ENCODE data around the gene CDC73. TPM values are rescaled to one million over a fixed set of nuclear protein-coding genes. Genes with fewer than 3 reads are reported as not detected.

CDC73 gene
- total and polyA plus RNA-seq, 4 donors = 10.7 to 76.5 (median 53.2) TPM

DNA sequence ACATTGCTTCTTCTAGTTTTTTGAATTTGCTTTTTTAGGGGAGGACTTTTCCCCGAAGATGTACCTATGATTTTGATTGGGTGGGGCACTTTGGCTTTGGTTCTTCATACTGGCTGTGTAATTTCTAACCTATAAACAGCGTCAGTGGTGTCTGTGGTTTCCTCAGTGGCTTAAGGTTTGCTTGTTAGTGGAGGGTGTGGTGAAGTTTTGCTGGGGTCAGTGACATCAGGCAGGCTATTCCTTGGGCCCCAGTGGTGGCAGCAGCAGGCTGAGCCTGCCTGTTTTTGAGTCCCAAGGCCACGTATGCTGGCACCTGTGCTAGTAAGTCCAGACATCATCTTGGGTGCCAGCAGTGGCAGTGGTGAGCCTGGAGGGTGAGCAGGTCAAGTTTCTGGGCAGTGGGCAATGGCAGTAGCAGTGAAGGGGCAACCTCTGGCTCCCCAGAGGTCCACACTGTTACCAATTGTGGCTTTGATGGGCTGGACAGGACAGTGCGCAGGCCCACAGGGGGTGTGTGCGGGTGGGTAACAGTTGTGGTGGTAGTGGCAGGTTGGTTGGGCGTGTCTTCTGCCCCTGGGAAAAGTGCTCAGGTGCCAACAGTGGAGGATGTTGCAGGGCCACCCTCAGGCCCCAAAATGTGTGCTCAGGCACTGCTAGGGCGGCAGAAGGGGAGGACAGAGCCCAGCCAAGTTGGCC lies 119.4 kb downstream of the CDC73 start:
- no peak for DNase-seq
- no peaks in the 10 kb centered on the region for H3K4me1 ChIP-seq (ENCODE audit: control insufficient read depth in 1 of 2, insufficient read depth in 2 of 2, low read length in 2 of 2)
- no peaks in the 10 kb centered on the region for H3K27me3 ChIP-seq (ENCODE audit: control insufficient read depth in 1 of 2, insufficient read depth in 2 of 2, low read length in 1 of 2)
- H3K27ac ChIP-seq (ENCODE audit: low read depth in 1 of 2, low read length in 2 of 2) = no peak overlapping the region
- intact Hi-C loops (cut with DNase I) = no loop called here
- no peaks in the 10 kb centered on the region for H3K9me3 ChIP-seq (ENCODE audit: control insufficient read depth, low read length)
- no peak for ATAC-seq (ENCODE audit: low FRiP score)
- WGBS, 2 donors = 95 to 97% methylated on average over 7 of the region's 7 CpGs
- no peak overlapping the region for H3K4me3 ChIP-seq (ENCODE audit: low read length in 2 of 2)
- H3K36me3 ChIP-seq (ENCODE audit: control insufficient read depth in 1 of 2, insufficient read depth in 2 of 2, low read length in 1 of 2) = no peaks in the 10 kb centered on the region

DNA sequence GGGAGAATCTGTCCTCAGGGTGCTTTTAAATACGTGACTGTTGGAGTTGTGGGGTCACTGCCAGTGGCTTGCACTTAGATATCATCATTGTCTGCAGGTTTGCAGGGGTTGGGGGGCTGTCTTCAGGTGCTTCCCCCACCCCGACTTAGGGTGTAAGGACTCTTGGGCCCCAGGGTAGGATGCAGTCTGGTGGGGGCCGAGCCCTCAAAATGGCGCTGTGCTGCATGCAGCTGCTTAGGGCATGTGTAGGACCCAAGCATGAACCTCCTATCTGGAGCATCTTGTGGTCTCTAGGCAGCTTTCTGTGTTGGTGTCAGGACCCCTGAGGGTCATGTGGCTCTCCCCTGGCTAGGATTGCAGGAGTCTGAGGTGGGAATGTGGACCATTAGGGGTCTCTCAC lies 120.2 kb downstream of the CDC73 start:
- no peaks in the 10 kb centered on the region for H3K36me3 ChIP-seq (ENCODE audit: control insufficient read depth in 1 of 2, insufficient read depth in 2 of 2, low read length in 1 of 2)
- H3K4me3 ChIP-seq (ENCODE audit: low read length in 2 of 2) = no peak overlapping the region
- ATAC-seq (ENCODE audit: low FRiP score) = no peak

DNA sequence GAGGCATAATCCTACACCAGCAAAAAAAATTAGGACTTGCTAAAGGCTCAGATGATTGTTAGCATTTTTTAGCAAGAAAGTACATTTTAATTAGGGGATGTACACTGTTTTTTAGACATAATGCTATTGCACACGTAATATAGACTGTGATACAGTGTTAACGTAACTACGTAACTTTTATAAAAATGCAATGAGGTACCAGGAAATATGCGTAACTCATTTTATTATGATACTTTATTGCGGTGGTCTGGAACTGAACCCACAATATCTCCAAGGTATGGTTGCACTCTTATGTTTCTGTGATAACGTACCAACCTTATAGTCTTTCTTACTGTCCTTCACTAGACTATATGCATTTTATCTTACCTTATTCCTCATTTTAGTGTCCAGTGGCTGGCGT lies 127.4 kb downstream of the CDC73 start:
- intact Hi-C loops (cut with DNase I) = no loop called here
- Histone ChIP-seq H3K36me3 (ENCODE audit: control insufficient read depth in 1 of 2, insufficient read depth in 2 of 2, low read length in 1 of 2) (peaks cover 0 to 10% of the 10 kb centered on the region in 2 donors), H3K27ac (ENCODE audit: low read depth in 1 of 2, low read length in 2 of 2) (no peak overlapping the region), H3K4me3 (ENCODE audit: low read length in 2 of 2) (no peak overlapping the region), H3K4me1 (ENCODE audit: control insufficient read depth in 1 of 2, insufficient read depth in 2 of 2, low read length in 2 of 2) (no peaks in the 10 kb centered on the region), H3K9me3 (ENCODE audit: control insufficient read depth, low read length) (no peaks in the 10 kb centered on the region), H3K27me3 (ENCODE audit: control insufficient read depth in 1 of 2, insufficient read depth in 2 of 2, low read length in 1 of 2) (no peaks in the 10 kb centered on the region)
- ATAC-seq (ENCODE audit: low FRiP score) = no peak
- WGBS, 2 donors = 96 to 99% methylated on average over 7 of the region's 7 CpGs
- no peak for DNase-seq

More for the DNA sequence above, 120.2 kb downstream of the CDC73 start:
- Histone ChIP-seq H3K9me3 (ENCODE audit: control insufficient read depth, low read length) (no peaks in the 10 kb centered on the region), H3K27me3 (ENCODE audit: control insufficient read depth in 1 of 2, insufficient read depth in 2 of 2, low read length in 1 of 2) (no peaks in the 10 kb centered on the region), H3K27ac (ENCODE audit: low read depth in 1 of 2, low read length in 2 of 2) (no peak overlapping the region), H3K4me1 (ENCODE audit: control insufficient read depth in 1 of 2, insufficient read depth in 2 of 2, low read length in 2 of 2) (no peaks in the 10 kb centered on the region)
- DNase-seq = no peak
- intact Hi-C loops (cut with DNase I) = no loop called here
- WGBS, 2 donors = 97 to 98% methylated on average over 4 of the region's 4 CpGs

DNA sequence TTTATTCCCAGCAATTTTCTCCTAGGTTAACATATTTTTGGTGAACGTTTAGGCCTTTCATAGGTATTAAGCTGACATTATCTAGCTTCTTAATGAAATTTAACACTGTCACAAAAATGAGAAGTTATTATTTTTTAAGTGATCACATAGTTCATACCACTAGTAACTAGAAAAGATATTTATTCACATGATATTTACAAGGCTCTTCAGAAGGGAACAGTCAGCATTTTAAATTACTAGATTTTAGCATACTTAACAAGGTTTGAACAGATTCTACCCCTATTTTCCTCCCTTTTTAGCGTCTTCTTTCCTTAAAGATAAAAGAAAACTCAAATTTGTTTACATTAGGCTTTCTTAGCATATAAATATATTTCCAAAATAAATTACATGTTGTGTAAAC lies 130.1 kb downstream of the CDC73 start:
- peaks cover 0 to 10% of the 10 kb centered on the region in 2 donors for H3K36me3 ChIP-seq (ENCODE audit: control insufficient read depth in 1 of 2, insufficient read depth in 2 of 2, low read length in 1 of 2)
- H3K9me3 ChIP-seq (ENCODE audit: control insufficient read depth, low read length) = no peaks in the 10 kb centered on the region
- DNase-seq (no peak), ATAC-seq (ENCODE audit: low FRiP score) (no peak)
- H3K4me3 ChIP-seq (ENCODE audit: low read length in 2 of 2) = no peak overlapping the region
- 79 to 82% methylated on average over 2 of the region's 2 CpGs for WGBS, 2 donors
- intact Hi-C loops (cut with DNase I) = no loop called here
- H3K4me1 ChIP-seq (ENCODE audit: control insufficient read depth in 1 of 2, insufficient read depth in 2 of 2, low read length in 2 of 2) = no peaks in the 10 kb centered on the region
- no peaks in the 10 kb centered on the region for H3K27me3 ChIP-seq (ENCODE audit: control insufficient read depth in 1 of 2, insufficient read depth in 2 of 2, low read length in 1 of 2)
- no peak overlapping the region for H3K27ac ChIP-seq (ENCODE audit: low read depth in 1 of 2, low read length in 2 of 2)

DNA sequence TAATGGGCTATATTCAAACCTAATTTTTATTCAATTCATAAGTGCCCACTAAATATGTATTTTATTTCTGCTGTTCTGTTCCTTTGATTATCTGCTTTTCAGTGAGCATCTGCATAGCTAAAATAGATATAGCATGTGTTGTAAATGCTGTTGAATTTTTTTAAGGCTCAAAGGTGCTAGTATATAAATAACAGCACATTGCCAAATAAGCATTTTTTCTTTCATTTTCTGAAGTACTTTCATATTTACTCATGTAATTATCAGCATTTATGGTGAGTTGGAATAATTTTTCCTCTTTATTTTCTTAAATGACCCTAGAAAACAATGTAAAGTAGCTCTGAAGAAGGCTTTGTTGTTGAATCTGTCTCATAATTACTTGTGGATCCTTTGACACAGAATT lies 134.2 kb downstream of the CDC73 start:
- no peak overlapping the region for H3K4me3 ChIP-seq (ENCODE audit: low read length in 2 of 2)
- no peak for ATAC-seq (ENCODE audit: low FRiP score)

DNA sequence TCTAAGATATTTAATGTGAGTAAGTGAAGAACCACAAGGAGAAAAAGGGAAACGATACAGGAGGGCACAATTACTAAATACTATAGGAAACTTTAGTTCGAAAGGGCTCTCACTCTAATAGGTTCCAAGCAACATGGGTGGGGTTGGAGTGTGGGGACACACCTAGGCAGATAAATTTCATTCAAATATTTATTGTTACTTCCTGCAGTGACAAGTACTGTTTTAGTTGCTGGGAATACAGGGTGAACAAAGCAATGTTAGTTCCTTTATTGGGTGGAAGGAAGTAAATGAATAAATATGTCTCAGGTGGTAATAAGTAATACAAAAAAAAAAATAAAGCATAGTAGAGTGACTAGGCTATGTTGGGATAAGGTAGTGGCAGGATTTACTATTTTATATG lies 137.8 kb downstream of the CDC73 start:
- ATAC-seq (ENCODE audit: low FRiP score) = no peak
- H3K9me3 ChIP-seq (ENCODE audit: control insufficient read depth, low read length) = no peaks in the 10 kb centered on the region
- peaks cover 0 to 4% of the 10 kb centered on the region in 2 donors for H3K36me3 ChIP-seq (ENCODE audit: control insufficient read depth in 1 of 2, insufficient read depth in 2 of 2, low read length in 1 of 2)
- intact Hi-C loops (cut with DNase I) = no loop called here
- no peak overlapping the region for H3K27ac ChIP-seq (ENCODE audit: low read depth in 1 of 2, low read length in 2 of 2)
- no peaks in the 10 kb centered on the region for H3K4me1 ChIP-seq (ENCODE audit: control insufficient read depth in 1 of 2, insufficient read depth in 2 of 2, low read length in 2 of 2)
- 93 to 98% methylated on average over 2 of the region's 2 CpGs for WGBS, 2 donors
- H3K4me3 ChIP-seq (ENCODE audit: low read length in 2 of 2) = no peak overlapping the region
- H3K27me3 ChIP-seq (ENCODE audit: control insufficient read depth in 1 of 2, insufficient read depth in 2 of 2, low read length in 1 of 2) = no peaks in the 10 kb centered on the region
- no peak for DNase-seq

More for the DNA sequence above, 134.2 kb downstream of the CDC73 start:
- Histone ChIP-seq H3K27ac (ENCODE audit: low read depth in 1 of 2, low read length in 2 of 2) (no peak overlapping the region), H3K36me3 (ENCODE audit: control insufficient read depth in 1 of 2, insufficient read depth in 2 of 2, low read length in 1 of 2) (peaks cover 0 to 3% of the 10 kb centered on the region in 2 donors), H3K27me3 (ENCODE audit: control insufficient read depth in 1 of 2, insufficient read depth in 2 of 2, low read length in 1 of 2) (no peaks in the 10 kb centered on the region), H3K9me3 (ENCODE audit: control insufficient read depth, low read length) (no peaks in the 10 kb centered on the region), H3K4me1 (ENCODE audit: control insufficient read depth in 1 of 2, insufficient read depth in 2 of 2, low read length in 2 of 2) (no peaks in the 10 kb centered on the region)
- intact Hi-C loops (cut with DNase I) = no loop called here
- DNase-seq = no peak

DNA sequence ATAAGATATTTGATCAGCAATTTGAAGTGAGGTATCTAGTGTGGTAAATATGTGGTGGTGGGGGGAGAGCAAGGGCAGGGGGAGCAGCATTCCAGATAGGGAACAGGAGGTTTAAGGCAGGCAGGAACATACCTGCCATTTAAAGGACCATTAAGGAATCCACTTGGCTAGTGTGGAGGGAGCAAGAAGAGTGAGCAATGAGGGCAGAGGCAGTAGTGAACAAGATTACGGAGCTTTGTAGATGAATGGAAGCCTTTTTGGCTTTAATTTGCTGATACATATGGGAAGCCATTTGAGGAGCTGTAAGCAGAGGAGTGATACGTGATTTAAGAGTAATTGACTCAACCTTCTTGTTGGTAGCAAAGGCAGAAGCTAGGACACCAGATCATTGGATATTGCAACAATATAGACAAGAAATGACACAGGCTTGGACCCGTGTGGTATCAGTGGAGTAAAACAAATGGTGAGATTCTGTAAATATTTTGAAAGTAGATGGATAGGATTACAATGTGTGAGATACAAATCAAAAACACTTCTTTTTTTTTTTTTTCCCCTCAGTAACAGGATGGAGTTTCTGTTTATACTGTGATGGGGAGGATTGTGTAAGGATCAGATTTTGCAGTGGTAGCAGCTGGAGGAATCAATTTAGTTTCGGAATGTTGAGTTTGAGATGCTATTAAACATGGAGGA lies 138.4 kb downstream of the CDC73 start:
- Histone ChIP-seq H3K4me1 (ENCODE audit: control insufficient read depth in 1 of 2, insufficient read depth in 2 of 2, low read length in 2 of 2) (no peaks in the 10 kb centered on the region), H3K27me3 (ENCODE audit: control insufficient read depth in 1 of 2, insufficient read depth in 2 of 2, low read length in 1 of 2) (no peaks in the 10 kb centered on the region), H3K9me3 (ENCODE audit: control insufficient read depth, low read length) (no peaks in the 10 kb centered on the region), H3K36me3 (ENCODE audit: control insufficient read depth in 1 of 2, insufficient read depth in 2 of 2, low read length in 1 of 2) (peaks cover 0 to 4% of the 10 kb centered on the region in 2 donors), H3K27ac (ENCODE audit: low read depth in 1 of 2, low read length in 2 of 2) (no peak overlapping the region), H3K4me3 (ENCODE audit: low read length in 2 of 2) (no peak overlapping the region)
- ATAC-seq (ENCODE audit: low FRiP score) (no peak), DNase-seq (no peak)
- 78 to 82% methylated on average over 4 of the region's 4 CpGs for WGBS, 2 donors
- intact Hi-C loops (cut with DNase I) = no loop called here

DNA sequence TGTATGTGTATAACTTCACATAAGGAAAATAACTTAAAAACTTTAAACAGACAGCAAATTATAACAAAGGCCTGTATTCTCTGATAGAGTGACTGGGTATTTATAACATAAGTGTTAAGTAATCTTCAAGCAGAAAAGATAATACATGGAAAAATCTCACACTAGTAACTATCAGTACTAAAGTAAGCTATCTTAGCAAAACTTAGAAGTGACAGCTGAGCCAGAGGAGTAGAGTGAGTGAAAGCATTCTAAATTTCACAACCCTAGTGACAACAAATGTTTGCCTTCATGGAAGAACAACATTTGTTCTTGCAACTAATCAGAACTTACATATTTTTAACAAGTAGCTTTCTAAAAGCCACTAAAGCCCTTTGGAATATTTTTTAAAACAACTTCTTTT lies 139.1 kb downstream of the CDC73 start:
- DNase-seq (no peak), ATAC-seq (ENCODE audit: low FRiP score) (no peak)
- Histone ChIP-seq H3K27me3 (ENCODE audit: control insufficient read depth in 1 of 2, insufficient read depth in 2 of 2, low read length in 1 of 2) (no peaks in the 10 kb centered on the region), H3K4me3 (ENCODE audit: low read length in 2 of 2) (no peak overlapping the region), H3K36me3 (ENCODE audit: control insufficient read depth in 1 of 2, insufficient read depth in 2 of 2, low read length in 1 of 2) (peaks cover 0 to 4% of the 10 kb centered on the region in 2 donors), H3K27ac (ENCODE audit: low read depth in 1 of 2, low read length in 2 of 2) (no peak overlapping the region), H3K9me3 (ENCODE audit: control insufficient read depth, low read length) (no peaks in the 10 kb centered on the region), H3K4me1 (ENCODE audit: control insufficient read depth in 1 of 2, insufficient read depth in 2 of 2, low read length in 2 of 2) (no peaks in the 10 kb centered on the region)
- intact Hi-C loops (cut with DNase I) = no loop called here

DNA sequence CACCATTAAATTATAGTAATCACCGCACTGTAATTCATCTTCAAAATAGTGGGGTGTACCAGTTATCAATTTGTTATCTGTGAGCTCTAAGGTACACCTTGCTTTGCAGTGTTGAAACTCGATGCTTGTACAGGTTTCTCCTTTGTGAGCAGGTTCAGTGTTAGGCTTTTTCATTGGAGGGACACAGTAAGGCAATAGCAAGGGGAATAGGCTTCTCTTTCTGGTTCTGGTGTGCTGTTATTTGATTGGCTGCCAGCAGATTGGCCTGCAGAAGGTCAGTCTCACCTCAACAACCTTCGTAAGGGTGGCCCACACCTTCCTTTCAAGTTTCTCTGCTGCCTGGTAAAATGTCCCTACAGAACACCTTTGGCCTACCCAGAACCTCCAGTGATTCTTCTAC lies 140.8 kb downstream of the CDC73 start:
- no peak overlapping the region for H3K4me3 ChIP-seq (ENCODE audit: low read length in 2 of 2)
- H3K27me3 ChIP-seq (ENCODE audit: control insufficient read depth in 1 of 2, insufficient read depth in 2 of 2, low read length in 1 of 2) = no peaks in the 10 kb centered on the region
- DNase-seq = no peak
- peaks cover 0 to 4% of the 10 kb centered on the region in 2 donors for H3K36me3 ChIP-seq (ENCODE audit: control insufficient read depth in 1 of 2, insufficient read depth in 2 of 2, low read length in 1 of 2)
- H3K4me1 ChIP-seq (ENCODE audit: control insufficient read depth in 1 of 2, insufficient read depth in 2 of 2, low read length in 2 of 2) = no peaks in the 10 kb centered on the region
- 95% methylated on average over 3 of the region's 3 CpGs for WGBS, 2 donors
- intact Hi-C loops (cut with DNase I) = no loop called here
- H3K9me3 ChIP-seq (ENCODE audit: control insufficient read depth, low read length) = no peaks in the 10 kb centered on the region
- H3K27ac ChIP-seq (ENCODE audit: low read depth in 1 of 2, low read length in 2 of 2) = no peak overlapping the region
- no peak for ATAC-seq (ENCODE audit: low FRiP score)
